GM18511 (cell line): ENCODE results near the gene AMIGO1.

Source experiments
- ATAC-seq: cut with Tn5 transposase; IDR thresholded peaks from one replicate; pipeline ENCODE4 v1.9.1; 2021; ENCODE audit warnings: mild to moderate bottlenecking, moderate library complexity; ENCODE audit not compliant: unreplicated experiment

AMIGO1 gene

DNA sequence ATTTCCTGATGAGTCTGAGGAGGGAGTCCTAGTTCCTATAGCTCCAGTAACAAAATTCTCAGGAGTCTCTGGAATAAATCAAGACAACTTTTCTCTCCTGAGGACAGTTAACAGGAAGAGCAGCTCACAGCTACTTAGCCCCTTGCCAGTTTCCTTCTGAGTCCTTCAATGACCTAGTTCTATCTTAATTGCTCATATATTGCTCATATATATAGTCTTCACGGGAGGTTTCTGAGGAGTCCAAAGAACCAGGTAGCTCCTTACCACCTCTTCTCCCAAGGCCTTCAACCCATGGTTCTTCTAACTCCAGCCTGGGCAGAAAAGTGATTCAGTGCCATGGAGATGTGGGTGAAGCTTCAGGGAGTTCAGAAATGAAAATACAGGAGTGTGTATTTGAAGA, 4.6 kb downstream of the AMIGO1 start:
- ATAC-seq: no peak

DNA sequence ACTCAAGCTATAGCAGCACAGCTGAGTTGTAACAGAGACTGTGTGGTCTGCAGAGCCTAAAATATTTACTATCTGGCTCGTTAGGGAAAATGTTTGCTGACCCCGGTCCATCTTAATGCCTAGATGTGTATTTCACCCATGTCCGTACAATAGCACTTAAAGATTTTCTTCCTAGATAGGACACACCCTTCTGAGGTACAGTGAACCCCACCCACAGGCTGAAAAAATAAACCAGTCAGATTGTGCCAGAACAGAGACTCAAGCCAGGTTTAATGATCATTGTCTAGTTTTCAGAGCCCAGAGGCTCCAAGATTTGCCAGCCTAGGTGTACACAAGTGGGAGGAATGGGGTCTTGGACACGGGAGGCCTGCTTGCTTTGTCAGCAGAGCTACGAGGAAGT, 5.6 kb downstream of the AMIGO1 start:
- no peak for ATAC-seq

DNA sequence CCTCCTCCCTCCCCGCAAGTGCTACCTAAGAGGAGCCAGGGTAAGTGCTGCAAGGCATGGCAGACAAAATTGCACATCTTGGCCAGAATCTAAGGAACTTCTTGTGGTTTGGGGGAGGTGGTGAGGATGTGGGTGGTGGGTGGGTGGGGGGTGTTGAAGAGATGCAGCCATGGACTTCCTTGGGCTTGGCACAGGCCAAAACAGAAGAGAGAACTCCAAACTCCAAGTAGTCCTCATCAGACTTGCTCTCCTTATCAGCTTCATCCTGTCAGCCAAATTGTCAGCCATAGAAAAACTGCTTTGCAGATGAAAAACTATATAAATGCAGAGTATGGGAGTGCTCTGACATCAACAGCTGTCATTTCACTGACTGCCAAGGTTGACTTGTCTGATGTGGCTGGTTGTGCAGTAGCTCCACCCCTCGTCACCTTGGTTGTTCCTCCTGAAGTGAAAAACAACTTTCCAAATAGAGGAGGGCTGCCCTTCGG, 7.1 kb downstream of the AMIGO1 start:
- no peak for ATAC-seq

DNA sequence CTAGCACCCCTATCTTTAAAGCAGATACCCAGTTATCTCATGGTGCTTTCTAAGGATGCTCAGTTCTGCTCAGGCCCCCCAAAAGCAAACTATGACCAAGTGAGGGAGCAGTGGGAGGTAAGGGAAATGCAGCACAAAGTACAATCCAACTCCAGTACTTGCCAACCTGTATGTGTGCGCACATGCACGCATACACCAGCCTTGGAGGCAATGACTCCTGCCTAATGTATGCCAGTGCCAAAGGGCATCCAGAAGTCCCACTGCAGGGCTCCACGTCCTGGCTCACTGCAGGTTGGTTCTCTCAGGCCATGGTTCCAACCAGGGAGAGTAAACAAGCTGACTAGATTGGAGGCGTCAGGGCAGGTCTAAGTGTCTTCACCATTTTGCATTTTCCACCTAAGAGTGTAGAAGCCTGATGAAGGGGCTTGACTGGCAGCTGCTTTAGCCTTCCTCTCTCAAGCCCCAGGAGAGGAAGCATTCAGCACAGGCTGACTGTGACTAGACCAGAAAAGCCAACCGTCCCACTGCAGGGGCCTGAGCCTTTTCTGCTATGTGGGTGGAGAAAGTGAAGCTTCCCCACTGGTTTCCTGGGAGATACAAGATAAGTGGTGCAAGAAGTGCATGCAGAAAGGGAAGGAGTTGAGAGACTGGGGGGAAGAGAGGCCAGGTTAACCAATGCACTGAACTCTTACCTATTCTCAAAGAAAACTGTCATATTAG, 7.7 kb downstream of the AMIGO1 start:
- ATAC-seq: no peak

DNA sequence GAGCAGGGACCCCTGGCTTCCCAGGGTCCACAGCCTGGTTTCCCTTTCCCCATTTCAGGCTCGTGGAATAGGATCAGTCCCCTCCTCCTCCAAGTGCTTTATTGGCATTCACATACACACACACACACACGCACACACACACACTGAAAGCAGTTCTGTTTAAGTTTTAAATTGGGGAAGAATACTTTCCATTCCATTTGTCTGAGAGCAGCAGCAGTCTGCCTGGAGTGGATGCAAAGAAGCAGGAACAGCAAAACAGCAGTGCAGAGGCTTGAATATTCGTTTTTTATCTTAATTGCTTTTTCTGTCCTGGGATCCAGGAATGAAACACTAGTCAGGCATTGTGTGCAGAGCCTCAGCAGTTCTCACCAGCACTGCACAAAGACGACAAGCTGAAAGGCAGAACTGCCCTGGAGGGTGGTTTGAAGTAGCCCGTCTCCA, 8.6 kb downstream of the AMIGO1 start:
- no peak for ATAC-seq

DNA sequence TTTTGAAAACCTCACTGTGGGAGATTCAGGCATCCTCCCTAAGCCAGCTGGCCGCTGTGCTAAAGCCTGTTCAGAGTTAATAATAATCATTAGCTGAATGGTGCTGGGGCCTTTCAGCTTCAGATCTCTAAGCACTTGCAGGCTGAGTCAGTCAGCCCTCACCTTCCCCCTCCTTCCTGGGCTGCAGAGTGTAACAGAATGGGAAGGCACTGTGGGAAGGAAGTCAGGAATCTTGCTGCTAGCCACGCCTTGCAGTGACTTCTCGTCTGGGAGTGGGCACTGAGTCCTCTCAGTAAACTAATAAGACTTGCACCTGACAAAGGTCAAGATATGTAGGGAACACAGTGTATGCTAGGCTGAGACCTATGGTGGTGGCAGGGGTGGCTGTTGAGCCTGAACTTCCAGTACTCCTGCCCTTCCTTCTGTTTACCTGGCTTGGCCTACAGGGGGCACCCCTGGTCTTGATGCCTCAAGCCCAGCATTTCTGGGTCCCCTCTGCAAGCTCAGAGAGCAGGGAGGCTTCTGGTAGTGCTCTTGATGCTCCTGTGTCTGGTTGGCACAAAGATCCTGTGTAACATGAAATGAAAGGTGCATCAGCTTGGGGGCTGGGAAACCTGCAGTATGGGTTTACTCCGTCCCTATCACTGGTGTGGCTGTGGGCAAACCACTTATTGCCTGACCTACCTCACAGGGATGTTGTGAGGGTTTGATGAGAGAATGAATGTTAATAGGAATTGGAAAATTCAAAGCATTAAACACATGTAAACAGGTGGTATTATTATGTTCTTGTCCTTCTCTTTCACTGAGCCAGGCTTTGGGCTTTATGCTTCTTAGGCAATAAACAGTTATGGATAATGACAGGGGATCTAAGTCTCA, 9.6 kb downstream of the AMIGO1 start:
- no peak for ATAC-seq

DNA sequence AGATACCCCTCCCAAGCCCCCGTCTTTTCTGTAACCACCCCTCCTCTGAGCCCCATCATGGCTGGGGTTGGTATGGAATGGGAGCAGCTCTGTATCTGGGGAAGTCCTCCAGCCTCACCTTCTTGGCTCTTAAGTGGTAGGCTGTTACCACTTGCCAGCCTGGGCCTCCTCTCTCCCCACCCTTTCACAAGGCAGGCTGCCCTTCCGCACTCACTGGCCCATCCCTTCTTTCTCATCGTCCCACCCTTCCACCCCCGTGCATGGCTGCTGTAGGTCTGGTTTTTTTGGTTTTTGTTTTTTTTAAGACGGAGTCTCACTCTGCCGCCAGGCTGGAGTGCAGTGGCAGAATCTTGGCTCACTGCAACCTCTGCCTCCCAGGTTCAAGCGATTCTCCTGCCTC, 10.4 kb downstream of the AMIGO1 start:
- no peak for ATAC-seq

DNA sequence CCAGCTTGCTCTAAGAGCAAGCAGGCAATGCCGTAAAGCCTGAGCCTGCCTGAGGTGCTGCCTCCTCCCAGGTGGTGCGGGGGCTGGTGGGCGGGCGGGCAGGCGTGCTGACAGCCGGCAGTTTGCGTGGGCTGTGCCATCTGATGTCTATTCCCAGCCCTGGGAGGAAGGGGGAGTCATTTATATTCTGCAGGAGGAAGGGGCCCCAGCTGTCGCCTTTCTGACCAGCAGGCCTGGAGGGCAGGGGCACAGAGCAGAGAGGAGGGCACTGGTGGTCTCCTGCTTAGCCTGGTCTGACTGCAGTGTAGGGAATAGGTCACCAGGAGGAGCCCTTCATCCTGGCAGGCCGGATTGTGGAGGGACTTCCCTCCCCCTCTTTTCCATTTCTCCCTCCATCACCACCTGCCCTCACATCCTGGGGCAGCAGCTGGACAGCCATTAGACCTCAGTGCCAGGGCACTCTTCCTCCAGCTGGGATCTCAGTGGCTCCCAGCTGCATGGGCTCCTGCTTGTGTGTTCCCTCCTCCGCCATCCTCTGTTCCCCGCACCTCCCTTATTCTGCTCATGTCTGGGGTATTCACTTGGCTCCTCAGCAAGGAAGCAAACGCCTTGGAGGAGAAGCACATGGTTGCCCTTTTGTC, 11.2 kb downstream of the AMIGO1 start:
- no peak for ATAC-seq

DNA sequence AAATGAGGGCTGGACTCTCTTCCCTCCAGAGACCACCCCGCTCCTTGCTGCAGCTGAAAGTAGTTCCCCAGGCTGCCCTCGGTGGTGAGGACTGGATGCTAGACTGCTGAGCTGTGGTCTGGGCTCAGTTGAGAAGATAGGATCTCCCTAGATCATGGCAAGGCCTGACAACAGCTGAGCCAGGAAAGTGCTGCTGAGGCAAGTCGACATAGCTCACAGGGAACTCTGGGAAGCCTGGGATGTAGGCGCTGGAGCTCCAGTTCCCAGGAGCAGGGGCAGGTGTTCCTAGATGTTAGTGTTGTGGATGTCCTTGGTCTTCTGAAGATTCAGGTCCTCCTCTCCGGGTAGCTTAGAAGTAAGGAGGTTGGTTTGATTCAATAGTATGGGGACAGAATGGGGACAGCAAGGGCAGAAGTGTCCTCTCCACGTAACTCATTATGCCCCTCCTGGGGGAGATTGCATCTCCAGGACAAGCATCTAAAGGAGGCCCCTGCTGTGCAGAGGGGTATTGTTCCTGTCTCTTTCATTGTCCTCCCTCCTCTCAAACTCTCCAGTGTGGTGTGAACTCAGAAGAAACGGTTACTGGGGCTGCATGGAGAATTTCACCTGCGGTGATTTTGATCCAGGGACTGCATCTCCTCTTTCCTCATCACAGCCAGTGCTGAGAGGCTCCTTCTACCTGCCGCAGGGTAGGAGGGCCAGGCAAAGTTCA, 11.9 kb downstream of the AMIGO1 start:
- ATAC-seq: no peak

DNA sequence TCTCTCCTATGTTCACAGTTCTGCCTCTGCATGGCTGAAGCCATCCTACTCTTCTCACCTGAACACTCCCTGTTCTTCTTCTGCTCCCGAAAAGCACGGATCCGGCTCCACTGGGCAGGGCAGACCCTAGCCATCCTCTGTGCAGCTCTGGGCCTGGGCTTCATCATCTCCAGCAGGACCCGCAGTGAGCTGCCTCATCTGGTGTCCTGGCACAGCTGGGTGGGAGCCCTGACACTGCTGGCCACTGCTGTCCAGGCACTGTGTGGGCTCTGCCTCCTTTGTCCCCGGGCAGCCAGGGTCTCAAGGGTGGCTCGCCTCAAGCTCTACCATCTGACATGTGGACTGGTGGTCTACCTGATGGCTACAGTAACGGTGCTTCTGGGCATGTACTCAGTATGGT, 13.8 kb downstream of the AMIGO1 start:
- no peak for ATAC-seq

DNA sequence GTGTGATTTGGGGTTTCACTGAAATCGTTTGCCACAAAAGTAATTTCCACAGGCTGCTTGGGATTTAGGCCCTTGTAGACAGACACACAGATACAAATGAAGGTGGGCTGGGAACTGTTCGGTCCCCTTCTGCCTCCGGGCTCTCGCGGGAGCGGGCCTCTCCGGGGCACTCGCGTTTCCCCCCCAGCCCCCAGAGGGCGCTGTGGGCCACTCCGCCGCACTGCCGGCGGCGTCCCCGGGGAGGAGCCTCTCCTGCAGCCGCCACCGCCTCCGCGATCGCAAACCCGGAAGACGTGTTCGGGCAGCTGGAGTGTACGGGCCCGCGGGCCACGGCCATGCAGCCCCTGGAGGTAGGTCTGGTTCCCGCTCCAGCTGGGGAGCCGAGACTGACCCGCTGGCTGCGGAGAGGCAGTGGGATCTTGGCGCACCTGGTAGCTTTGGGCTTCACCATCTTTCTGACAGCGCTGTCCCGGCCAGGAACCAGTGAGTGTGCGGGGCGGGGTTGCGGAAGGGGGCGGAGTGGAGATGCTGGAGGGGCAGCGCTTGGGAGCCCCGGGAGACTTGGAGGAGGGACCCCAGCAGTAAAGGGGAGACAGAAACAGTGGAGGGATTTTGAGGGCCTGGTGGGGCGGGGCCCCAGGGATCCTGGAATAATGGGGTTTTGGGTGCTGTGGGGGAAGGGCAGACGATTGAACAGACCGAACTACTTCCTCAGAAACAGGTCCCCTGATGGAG, 15.6 kb downstream of the AMIGO1 start, which contains the start of gene CYB561D1:
Gene CYB561D1 (plus strand): TSS at position 290 of the 735 bp plus-strand sequence. CDS start 46 bp downstream, at position 336.
- peak; percentile 95 for ATAC-seq

DNA sequence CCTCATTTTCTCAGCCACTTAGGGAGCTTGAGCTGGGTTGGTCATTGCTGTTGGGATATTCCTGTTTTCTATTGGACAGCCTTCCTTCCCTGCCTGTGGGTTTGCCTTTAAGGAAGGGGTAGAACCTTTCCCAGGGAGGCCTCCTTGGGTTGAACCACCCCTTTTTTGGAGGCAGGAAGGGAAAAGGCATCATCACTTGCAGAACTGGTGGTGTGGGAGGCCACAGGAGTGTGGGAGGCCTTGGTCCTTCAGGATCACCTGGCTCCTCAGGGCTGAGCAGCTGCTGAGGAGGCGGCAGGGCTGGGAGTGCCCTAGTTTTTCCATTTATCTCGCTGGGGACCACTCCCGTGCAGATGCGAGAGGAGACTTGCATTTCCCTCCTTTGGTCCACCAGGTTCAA, 16.3 kb downstream of the AMIGO1 start:
- no peak for ATAC-seq

DNA sequence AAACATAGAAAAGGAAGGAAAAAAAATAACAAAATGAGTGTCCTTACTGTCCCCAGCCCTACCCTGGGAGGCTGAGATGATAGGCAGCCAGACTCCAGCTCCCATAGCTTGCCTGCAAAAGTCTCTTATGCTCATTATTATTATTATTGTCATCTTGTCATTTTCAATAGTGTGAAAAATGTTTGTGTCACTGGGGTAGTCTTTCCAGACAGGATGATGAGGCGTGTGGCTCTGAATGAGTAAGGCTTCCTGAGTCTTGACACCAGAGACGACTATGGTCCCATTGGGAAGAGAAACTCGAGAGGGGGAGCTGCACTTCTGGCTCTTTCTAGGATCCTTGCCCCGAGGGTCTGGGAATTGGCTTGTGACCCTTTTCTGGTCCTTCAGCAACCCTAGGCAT, 16.7 kb downstream of the AMIGO1 start:
- ATAC-seq: no peak

DNA sequence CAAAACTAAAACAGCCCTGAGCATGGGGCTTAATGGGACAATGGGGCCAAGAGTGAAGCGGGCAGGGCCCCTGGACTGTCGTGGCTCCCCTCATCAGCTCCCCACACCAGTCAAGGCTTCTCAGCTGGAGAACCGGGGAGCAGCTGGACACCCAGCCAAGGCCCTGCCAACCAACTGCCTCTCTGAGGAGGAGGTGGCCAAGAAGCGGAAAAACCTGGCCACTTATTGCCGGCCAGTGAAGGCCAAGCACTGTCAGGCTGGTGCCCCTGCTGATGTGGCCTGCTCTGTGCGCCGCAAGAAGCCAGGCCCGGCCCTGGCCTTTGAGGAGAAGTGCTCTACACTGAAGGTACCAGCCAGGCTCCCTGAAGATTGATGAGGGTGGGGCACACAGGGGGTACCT, 18.2 kb downstream of the AMIGO1 start:
- ATAC-seq: no peak

DNA sequence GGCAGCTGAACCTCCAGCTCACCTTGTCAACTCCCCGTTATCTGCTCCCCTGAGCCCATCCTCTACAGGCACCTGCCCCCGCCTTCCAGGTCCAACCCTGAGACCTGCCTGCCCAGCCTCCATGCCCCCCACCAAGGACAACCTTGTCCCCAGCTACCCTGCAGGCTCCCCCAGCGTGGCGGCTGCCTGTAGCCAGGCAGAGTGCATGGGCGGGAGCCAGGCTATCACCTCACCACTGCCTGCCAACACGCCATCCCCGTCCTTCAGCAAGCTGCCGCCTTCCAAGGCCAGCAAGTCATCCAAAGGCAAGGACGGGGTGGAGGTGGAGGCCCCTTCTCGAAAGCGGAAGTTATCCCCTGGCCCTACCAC, 18.6 kb downstream of the AMIGO1 start:
- no peak for ATAC-seq

DNA sequence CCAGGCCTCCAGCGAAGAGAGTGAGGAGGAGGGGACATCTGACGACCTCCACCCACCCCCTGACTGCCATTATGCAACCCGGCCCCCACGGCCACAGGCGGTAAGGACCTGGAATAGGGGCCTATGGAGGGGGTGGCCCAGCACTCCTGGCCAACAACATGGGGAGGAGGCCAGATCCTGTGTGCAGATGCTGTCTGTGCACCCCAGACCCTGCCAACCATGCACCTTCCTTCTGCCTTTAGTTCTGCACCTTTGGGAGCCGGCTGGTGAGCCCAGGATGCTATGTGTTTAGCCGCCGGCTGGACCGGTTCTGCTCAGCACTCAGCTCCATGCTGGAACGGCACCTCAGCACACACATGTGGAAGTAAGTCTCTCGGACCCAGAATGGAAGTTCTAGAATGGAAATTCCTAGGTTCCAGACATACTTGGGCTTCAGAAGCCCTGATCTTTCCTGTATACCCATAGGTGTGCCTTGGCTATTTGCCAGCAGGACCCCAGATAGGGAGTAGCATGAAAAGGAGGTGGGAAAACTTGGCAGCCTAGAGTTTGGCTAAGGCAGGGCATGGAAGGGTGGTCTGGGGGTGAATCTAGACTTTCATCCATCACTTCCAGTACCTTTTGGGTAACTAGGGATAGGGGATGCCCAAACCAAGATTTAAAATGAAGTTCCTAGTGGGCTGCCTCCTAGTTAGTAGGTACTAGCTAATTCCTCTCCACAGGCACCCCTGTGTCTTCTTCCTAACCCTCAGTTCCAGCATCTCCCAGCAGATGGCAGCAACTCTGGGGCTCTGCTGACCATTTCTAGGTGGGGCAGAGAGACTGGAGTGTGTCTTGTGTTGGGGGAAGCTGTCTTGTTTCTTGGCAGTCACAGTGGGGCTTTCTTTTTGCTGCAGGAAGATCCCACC, 19.2 kb downstream of the AMIGO1 start:
- no peak for ATAC-seq

DNA sequence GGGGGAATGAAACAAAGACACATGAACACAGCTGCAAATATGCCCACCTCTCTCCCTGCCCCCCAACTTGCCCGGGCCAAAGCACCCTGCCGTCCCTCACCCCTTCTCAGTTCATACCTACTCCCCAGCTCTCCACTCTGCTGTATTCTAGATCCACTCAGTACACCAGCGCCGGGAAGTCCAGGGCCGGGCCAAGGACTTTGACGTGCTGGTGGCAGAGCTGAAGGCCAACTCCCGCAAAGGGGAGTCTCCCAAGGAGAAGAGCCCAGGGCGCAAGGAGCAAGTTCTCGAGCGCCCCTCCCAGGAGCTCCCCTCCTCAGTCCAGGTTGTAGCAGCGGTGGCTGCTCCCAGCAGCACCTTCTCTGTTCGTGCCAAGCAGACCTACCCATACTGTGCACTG, 20.8 kb downstream of the AMIGO1 start:
- ATAC-seq: no peak

DNA sequence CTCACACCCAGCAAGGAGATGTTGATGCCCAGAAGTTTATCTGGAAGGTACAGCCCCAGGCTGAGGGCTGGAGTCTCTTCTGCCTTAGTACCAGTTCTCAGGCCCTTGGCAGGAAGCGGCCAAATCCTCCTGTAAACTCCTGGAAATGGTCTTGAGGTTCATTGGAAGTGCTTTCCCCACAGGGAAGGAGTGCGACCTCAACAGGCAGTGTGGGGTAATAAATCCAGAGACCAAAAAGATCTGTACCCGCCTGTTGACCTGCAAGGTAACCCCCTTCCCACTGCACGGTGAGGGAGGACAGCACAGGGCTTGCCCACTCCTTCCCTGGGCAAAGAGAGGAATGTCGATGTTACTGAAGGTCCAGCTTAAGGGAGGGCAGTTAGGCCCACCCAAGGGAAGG, 21.3 kb downstream of the AMIGO1 start:
- ATAC-seq: no peak

DNA sequence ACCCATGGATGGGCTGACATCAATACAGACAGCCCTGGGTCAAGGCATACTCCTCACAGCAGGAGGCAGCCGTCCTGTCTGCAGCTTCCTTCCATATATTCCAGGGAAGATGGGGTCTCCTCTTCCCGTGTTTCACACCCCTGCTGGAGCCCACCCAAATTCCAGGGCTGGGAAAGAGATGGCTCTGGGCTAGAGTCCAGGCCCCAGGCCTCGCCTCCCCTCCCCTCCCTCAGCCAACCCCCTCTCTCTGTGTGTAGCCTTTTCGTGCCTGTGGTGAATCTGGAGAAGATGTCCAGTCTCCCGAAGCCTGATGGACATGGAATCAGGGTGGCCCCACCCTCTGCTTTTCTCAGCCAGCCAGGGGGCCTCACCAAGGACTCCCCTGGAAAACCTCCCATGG, 22.3 kb downstream of the AMIGO1 start:
- ATAC-seq: no peak
